HG03432 (cell line): ENCODE measurements around the gene TLCD1.
"Not testable (repeated sequence)": the region's sequence is repeated elsewhere in the genome, so short reads cannot be mapped to it uniquely, and the experiment has no call there.

ENCODE experiments used
- ATAC-seq: cut with Tn5 transposase; IDR thresholded peaks from one replicate; pipeline ENCODE4 v1.9.1; 2021; ENCODE audit warnings: mild to moderate bottlenecking, moderate library complexity; ENCODE audit not compliant: unreplicated experiment

Gene TLCD1

GRCh38 chr17:28747051-28747691 lies 21.1 kb upstream of the TLCD1 start:
- ATAC-seq, result no peak

DNA sequence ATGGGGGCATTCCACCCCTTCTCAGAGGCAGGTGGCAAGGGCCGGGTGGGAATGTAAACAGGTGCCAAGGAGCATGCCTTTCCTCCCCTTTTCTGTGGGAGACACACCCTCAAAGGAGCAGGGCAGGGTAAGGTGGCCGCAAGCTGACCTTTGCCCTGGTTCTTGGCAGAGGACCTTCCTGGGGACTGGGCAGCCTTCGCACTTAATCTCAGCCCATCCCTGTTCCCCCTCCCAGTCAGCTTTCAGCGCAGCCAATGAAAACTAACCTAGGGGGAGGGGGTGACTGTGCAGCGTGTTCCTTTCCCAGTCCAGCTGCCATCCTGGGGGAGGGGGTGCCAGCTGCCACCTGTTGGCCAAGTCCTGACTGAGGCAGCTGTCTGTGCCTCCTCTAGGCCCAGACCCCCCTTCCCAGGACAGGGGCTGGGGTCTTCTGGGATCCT lies 20.6 kb upstream of the TLCD1 start:
- no peak for ATAC-seq

DNA sequence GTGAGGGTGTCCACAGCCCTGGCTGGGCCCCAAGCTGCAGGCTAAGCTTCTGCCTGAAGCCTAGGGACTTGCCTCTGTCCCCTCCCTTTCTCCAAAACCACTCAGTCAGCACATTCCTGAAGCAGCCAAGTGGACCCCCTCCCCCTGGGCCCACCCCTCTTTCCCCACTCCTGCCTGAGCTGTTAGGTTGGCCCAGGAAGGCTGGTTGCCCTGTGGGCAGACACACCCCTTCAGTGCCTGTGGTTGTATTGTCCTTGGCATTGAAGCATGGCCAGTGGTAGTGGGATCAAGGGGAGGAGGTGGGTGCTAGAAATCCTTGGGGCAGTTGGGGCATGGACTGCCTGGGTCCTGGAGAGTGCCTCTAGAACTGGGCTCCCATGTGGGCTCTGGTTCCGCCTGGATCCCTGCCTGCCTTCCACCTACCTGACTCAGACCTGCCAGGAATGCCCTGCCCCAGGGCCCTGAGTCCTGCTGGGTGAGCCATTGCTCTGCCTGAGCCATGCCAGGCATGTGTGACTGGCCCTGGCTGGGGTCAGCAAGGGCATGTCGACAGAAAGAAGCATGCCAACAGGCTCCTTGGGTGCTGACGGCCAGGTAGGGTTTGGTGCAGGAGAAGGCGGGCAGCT lies 19.9 kb upstream of the TLCD1 start:
- ATAC-seq, result no peak

DNA sequence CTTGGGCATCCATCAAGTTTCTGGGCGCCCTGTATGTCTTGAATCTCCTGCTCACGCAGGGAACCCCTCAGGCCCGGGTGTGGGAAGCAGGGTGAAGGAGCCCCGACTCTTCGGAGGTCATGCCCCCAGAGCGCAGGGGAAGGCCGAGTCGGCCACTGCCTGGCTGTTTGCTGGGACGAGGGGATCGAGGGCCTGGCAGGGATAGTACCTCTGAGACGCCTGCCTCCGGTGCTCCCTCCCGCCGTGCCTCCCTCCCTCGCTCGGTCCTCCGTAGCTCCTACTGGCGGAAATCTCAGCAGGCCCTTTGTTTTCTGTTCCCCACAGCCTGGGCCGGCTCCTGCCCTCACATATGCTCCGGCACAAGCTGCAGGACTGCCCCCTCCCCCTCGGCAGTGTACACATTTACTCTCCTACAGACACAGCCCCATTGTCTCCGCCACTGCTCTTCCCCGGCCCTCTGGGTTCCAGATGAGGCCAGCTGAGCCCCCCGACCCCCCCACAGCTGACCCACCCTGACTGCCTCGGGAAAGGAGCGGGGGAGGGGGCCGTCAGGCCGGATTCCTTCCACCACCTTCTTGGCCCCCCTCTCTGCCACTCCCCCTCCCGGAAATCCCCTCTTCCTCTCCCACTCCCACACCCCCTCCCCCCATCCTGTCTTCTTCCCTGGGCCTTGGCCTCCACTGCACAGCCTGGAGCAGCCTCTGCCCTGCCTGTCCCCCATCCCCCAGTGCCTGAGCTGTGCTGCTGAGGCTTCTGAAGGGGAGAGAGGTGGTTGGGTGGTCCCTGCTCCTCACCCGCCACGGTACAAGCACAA lies 19.1 kb upstream of the TLCD1 start:
- ATAC-seq, result no peak

- ATAC-seq, result peak; percentile 28
Observed at GRCh38 chr17:28744104-28744971, 18.3 kb upstream of the TLCD1 start.

GRCh38 chr17:28743243-28744103 lies 17.4 kb upstream of the TLCD1 start, which contains the start of gene TRAF4:
Gene TRAF4, plus strand, starts transcription at chr17:28744011. Its CDS starts 102 bp downstream, at chr17:28744113.
- ATAC-seq, result peak; percentile 67

DNA sequence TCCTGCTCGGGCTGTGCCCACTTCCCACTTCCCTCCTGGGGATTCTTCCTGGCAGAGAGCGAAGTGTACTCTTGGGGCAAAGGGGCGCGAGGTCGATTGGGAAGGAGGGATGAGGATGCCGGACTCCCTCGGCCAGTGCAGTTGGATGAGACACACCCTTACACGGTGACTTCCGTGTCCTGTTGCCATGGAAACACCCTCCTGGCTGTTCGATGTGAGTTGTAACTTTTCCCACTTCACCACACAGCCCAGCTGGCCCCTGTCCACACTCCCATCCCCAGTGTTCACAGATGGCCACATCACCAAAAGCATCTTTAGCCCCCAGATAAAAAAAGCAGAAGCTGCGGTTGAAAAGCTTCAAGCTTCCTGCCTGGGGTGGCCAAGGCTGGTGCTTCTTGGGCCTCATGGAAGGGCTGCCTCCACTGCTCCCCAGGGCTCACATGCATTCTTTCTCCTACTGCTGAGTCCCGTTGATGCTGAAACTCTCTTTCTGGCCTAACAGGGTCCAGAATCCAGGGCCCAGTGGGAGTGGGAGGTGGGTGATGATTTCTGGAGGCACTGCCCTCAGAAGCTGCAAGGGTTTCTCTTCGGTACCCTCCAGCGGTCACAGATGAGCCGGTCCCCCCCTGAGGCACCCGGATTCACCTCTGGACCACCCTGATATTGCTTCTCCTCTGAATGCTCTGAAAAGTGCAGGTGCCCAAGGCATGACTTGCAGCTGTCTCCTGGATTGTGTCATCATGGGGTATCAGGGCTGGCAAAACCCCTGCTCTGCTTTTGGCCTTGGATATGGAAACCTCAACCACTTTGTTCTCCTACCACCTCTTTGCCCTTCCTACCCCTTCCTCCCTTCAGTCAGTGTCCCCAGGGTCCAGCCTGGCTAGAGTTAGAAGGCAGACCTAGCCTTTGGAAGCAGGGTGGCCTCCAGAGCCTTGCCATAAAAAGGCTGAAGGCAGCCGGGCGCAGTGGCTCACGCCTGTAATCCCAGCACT lies 15.6 kb upstream of the TLCD1 start:
- ATAC-seq, result no peak

DNA sequence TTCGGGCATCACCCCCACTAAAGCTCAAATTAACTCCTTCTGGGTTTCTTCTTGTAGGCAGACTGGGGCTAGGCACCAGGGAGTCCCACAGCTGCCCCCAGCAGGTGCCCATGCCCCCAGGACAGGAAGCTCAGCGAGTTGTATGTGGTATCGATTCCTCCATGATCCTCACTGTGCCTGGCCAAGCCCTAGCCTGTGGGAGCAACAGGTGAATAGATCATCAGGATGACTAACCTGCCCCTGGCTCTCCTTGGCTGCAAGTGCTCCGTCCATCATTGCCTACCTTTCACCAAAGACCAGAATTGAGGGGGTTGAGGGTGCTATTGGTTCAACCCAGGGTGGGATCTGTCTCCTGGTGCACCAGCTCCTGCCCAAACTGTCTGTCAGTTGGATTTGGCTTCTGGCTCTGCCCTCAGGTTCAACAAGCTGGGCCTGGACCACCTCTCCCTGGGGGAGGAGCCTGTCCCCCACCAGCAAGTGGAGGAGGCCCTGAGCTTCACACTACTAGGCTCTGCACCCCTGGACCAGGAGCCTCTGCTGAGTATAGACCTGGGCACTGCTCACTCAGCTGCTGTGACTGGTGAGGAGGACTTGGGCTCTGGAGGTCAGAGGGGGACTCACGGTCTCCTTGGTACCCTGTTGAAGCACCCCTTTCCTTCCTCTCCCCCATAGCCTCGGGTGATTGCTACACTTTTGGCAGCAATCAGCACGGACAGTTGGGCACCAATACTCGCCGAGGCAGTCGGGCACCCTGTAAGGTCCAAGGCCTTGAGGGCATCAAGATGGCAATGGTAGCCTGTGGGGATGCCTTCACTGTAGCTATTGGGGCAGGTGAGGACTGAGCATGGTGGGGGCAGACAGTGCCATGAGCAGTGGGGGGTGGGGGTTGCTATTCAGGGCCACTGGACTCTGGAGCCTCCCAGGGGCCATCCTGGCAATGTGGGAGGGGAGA lies 14.6 kb upstream of the TLCD1 start:
- no peak for ATAC-seq

GRCh38 chr17:28738680-28739384 lies 12.8 kb upstream of the TLCD1 start:
- no peak for ATAC-seq

DNA sequence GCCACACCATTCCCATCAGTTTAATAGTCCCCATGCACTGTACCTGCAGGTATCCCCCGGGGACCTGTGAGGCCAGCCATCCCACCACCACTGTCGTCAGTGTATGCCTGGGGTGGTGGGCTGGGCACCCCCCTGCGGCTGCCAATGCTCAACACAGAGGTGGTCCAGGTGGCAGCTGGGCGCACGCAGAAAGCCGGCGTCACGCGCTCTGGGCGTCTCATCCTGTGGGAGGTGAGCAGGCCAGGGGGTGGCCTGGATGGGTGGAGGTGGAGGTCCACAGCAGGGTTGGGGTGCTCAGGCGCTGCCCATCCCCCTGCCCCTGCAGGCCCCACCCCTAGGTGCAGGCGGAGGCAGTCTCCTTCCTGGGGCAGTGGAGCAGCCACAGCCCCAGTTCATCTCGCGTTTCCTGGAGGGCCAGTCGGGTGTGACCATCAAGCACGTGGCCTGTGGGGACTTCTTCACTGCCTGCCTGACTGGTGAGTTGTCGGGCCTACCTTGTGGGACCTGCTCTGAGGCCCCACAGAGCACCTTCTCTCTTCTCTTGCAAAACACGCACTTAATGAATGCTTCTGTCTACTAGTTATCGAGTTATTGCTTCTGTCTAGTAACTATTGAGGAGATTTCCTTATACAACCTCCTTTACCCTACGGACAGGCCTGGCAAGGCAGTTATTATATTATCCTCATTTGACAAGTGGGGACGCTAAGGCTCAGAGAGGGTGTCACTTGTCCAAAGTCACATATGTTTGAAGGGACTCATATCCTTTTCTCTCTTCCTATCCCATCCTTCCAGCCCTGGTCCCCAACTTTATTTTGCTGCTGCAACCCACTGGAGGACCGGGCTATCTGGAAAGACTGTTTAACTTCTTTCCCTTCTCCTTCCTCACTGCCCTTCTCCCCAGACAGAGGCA lies 12.0 kb upstream of the TLCD1 start:
- peak; percentile 63 for ATAC-seq

- no peak for ATAC-seq
Observed at GRCh38 chr17:28737316-28737715, 11.3 kb upstream of the TLCD1 start.

GRCh38 chr17:28735913-28736769 lies 10.1 kb upstream of the TLCD1 start:
- not testable (repeated sequence) for ATAC-seq

DNA sequence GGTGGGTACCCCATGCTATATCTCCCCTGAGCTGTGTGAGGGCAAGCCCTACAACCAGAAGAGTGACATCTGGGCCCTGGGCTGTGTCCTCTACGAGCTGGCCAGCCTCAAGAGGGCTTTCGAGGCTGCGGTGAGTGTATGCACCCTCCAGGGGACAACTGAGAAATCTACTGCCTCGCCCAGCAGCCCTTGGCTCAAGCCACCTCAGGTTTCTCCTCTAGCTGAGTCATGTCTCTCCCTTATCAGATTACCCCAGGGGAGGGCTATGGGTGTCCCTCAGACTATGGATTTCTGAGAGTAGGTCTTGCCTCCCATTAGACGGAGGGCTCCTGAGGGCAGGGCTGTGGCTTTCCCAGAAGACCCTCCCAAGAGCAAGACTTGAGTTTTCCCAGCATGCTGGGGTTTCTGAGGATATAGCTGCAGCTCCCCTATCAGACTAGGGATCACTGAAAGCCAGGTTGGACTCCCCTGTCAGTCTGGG lies 9.2 kb upstream of the TLCD1 start:
- ATAC-seq, result no peak

GRCh38 chr17:28734712-28735241 lies 8.7 kb upstream of the TLCD1 start:
- no peak for ATAC-seq

GRCh38 chr17:28733346-28733745 lies 7.3 kb upstream of the TLCD1 start:
- ATAC-seq, result no peak
